SU-DHL-6 (cell line): ENCODE results near the gene PBX1.

Experiments
- EZH2phosphoT487 ChIP-seq: fragments of 200-600 bp; sonication (generic), shearing (Covaris generic); conservative IDR thresholded peaks from 2 replicates; pipeline ENCODE4 v1.6.1; 2018; ENCODE audit warnings: mild to moderate bottlenecking, antibody characterized with exemption, low read length, moderate library complexity, mixed read lengths
- TF ChIP-seq, protein P1 (sequence below): fragments of 200-600 bp; sonication (generic); IDR thresholded peaks from one replicate; pipeline ENCODE4 v1.5.1; 2017; ENCODE audit warnings: antibody characterized with exemption, mild to moderate bottlenecking, low read length, moderate library complexity; ENCODE audit not compliant: insufficient read depth, poor library complexity, severe bottlenecking

DNA sequence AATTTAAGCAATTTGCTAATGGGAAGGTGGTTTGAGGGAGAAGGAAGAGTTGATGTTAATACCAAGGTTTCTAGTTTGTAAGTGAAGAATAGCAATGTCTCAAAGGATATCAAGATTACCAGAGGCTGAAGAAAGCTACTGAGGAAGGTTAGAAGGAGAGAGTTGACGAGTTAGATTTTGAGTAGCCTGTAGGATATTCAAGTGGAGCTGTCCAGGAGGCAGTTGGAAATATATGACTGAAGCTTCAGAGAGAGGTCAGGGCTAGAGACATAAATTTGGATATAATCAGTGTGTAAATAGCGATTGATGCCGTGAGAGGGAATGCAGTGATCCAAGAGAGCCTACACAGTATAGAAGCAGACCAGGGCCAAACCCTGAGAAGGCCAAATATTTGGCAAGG lies 48.4 kb downstream of the PBX1 start:
- TF ChIP-seq, protein P1, sequence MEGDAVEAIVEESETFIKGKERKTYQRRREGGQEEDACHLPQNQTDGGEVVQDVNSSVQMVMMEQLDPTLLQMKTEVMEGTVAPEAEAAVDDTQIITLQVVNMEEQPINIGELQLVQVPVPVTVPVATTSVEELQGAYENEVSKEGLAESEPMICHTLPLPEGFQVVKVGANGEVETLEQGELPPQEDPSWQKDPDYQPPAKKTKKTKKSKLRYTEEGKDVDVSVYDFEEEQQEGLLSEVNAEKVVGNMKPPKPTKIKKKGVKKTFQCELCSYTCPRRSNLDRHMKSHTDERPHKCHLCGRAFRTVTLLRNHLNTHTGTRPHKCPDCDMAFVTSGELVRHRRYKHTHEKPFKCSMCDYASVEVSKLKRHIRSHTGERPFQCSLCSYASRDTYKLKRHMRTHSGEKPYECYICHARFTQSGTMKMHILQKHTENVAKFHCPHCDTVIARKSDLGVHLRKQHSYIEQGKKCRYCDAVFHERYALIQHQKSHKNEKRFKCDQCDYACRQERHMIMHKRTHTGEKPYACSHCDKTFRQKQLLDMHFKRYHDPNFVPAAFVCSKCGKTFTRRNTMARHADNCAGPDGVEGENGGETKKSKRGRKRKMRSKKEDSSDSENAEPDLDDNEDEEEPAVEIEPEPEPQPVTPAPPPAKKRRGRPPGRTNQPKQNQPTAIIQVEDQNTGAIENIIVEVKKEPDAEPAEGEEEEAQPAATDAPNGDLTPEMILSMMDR, result no peak
- no peak for TF ChIP-seq EZH2phosphoT487
